Stimulated activated CD8-positive, alpha-beta memory T cell treated with anti-CD3 and anti-CD28 coated beads, Interleukin-12 subunit alpha, Interleukin-12 subunit beta, amount 100 ng/mL, for 24 hours (primary cell): ENCODE measurements around the gene LGALS8.

ENCODE experiments used
- DNase-seq: peaks from one replicate; pipeline ENCODE4 v3.0.0-alpha.2; 2020; ENCODE audit errors: extremely low read depth

LGALS8 gene

GRCh38 chr1:236589531-236589930 is 65.7 kb downstream of the LGALS8 start:
- DNase-seq, result no peak

GRCh38 chr1:236590553-236591150 is 66.9 kb downstream of the LGALS8 start:
- DNase-seq, result no peak

- no peak for DNase-seq
These were observed 78.4 kb downstream of the LGALS8 start for GRCh38 chr1:236602171-236602570.
